GM23248 (cell line): ENCODE measurements around the gene SLC29A3. TPM values are rescaled to one million over a fixed set of nuclear protein-coding genes. Genes with fewer than 3 reads are reported as not detected.

Source experiments
- DNase-seq: peaks from one replicate; pipeline ENCODE4 v3.0.0-alpha.2; 2015
- H2AFZ ChIP-seq: fragments of 200-600 bp; sonication (generic); 2 replicates; pipeline ENCODE4 v1.6.1; 2016; ENCODE audit warnings: antibody characterized with exemption
- H3F3A ChIP-seq: fragments of 200-600 bp; sonication (generic); 2 replicates; pipeline ENCODE4 v1.6.1; 2016; ENCODE audit warnings: mild to moderate bottlenecking, antibody characterized with exemption, mixed run types; ENCODE audit not compliant: insufficient read depth
- H3K27ac ChIP-seq: fragments of 200-600 bp; sonication (generic); 2 replicates; pipeline ENCODE4 v1.5.1; 2016; ENCODE audit warnings: mild to moderate bottlenecking
- H3K27me3 ChIP-seq: fragments of 200-600 bp; sonication (generic); replicated peaks from 2 replicates; pipeline ENCODE4 v1.6.1; 2016; ENCODE audit warnings: mild to moderate bottlenecking; ENCODE audit not compliant: insufficient read depth
- H3K36me3 ChIP-seq: fragments of 200-600 bp; sonication (generic); 2 replicates; pipeline ENCODE4 v1.6.1; 2016; ENCODE audit warnings: low read depth, mild to moderate bottlenecking
- H3K4me1 ChIP-seq: fragments of 200-600 bp; sonication (generic); 2 replicates; pipeline ENCODE4 v1.6.1; 2016; ENCODE audit warnings: mild to moderate bottlenecking; ENCODE audit not compliant: insufficient read depth
- H3K4me2 ChIP-seq: fragments of 200-600 bp; sonication (generic); one replicate; pipeline ENCODE4 v1.6.1; 2016; ENCODE audit warnings: mild to moderate bottlenecking; ENCODE audit not compliant: unreplicated experiment
- H3K4me3 ChIP-seq: fragments of 200-600 bp; sonication (generic); 2 replicates; pipeline ENCODE4 v1.5.1; 2016; ENCODE audit warnings: mild to moderate bottlenecking
- H3K79me2 ChIP-seq: fragments of 200-600 bp; sonication (generic); 2 replicates; pipeline ENCODE4 v1.6.1; 2016; ENCODE audit warnings: mild to moderate bottlenecking; ENCODE audit not compliant: insufficient read depth
- H3K9ac ChIP-seq: fragments of 200-600 bp; sonication (generic); 2 replicates; pipeline ENCODE4 v1.6.1; 2016; ENCODE audit warnings: mild to moderate bottlenecking
- H3K9me2 ChIP-seq: fragments of 200-600 bp; sonication (generic); 2 replicates; pipeline ENCODE4 v1.6.1; 2016; ENCODE audit warnings: mixed run types, mild to moderate bottlenecking, moderate library complexity; ENCODE audit not compliant: insufficient read depth
- H3K9me3 ChIP-seq: fragments of 200-600 bp; sonication (generic); one replicate; pipeline ENCODE4 v1.6.1; 2017; ENCODE audit warnings: low read depth
- H4K20me1 ChIP-seq: fragments of 200-600 bp; sonication (generic); 2 replicates; pipeline ENCODE4 v1.6.0; 2016; ENCODE audit not compliant: insufficient read depth
- EZH2 ChIP-seq: fragments of 200-600 bp; sonication (generic); IDR thresholded peaks from 2 replicates; pipeline ENCODE4 v1.6.1; 2018; ENCODE audit warnings: antibody characterized with exemption, mild to moderate bottlenecking; ENCODE audit not compliant: insufficient read depth, poor library complexity, severe bottlenecking
- EZH2phosphoT487 ChIP-seq: fragments of 200-600 bp; sonication (generic); IDR thresholded peaks from 2 replicates; pipeline ENCODE4 v1.6.1; 2018; ENCODE audit warnings: antibody characterized with exemption, moderate library complexity, mild to moderate bottlenecking, low read depth; ENCODE audit not compliant: insufficient read depth
- WGBS, 2 experiments: methylation state at CpG; one replicate each; pipeline ENCODE4 v1.1.6; 2015 to 2017; ENCODE audit warnings: low lambda C conversion rate in 2 of 2, low coverage in 1 of 2; ENCODE audit errors: missing lambda C conversion rate in 2 of 2; 5-methylcytosine and 5-hydroxymethylcytosine counted together
- in situ Hi-C: fragments of 300-500 bp; cut with MboI; formaldehyde crosslinking; loops from 2 replicates; pipeline ENCODE4 v1.15.0; 2020
- polyA plus RNA-seq: library from polyadenylated mRNA; unstranded; fragments of >200 nt; fragmentation: Nextera tagmentation; extraction: Ambion mirVana; gene quantifications from 2 replicates; pipeline ENCODE4 v1.2.1, GENCODE V29; 2016
- total RNA-seq: library from RNA; depleted of rRNA; stranded (reverse); fragments of >200 nt; shearing (Covaris generic); gene quantifications from 2 replicates; pipeline ENCODE4 v1.2.3, GENCODE V29; 2014

SLC29A3 gene
- total and polyA plus RNA-seq, 2 experiments from 2014 or later, result 1.9 to 7.3 TPM

- 68 to 69% methylated on average over 3 of the region's 3 CpGs for whole genome bisulfite sequencing, 2 experiments
- TF ChIP-seq EZH2phosphoT487 (no peak), EZH2 (no peak)
These were observed 56.9 kb downstream of the SLC29A3 start for GRCh38 chr10:71375952-71376351.

DNA sequence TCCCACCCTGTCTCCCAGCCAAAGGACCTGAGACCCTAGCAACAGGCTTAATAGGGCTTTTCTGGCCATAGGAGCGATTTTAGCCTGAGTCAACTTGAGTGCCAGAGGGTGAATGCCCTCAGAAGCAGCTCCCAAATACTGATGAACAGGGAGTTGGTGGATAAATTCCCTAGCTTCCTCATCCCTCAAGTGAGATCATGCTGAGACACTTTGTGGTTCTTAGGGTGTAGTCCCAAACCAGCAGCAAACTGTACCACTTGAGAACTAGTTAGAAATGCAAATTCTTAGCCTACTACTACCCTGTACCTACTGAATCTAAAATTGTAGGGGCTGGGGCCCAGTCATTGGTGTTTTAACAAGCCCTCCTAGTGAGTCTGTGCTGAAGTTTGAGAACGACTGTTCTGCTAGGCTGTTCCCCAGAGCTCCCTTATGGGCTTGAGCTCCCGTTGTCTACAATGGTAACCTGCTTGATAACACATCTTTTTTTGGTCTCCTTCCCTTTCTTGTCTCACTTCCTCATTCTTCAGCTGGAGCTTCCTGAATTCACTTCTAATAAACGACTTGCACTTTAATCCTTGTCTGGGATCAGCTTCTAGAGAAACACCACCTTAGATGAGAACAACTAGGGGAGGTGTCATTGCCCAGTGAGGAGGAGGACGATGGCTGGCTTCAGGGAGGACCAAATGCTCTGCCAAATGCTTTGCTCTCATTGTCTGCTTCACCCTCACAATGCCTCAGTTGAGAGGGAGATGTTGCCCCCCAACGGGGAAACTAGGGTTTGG, 59.5 kb downstream of the SLC29A3 start:
- DNase-seq, result peak; percentile 60
- in situ Hi-C loops, result no loop called here
- Histone ChIP-seq H4K20me1 (no peaks in the 10 kb centered on the region), H3K4me1 (peaks cover 13% of the 10 kb centered on the region), H3K27me3 (no peaks in the 10 kb centered on the region), H3F3A (no peaks in the 10 kb centered on the region), H3K4me2 (no peak overlapping the region), H3K4me3 (no peak overlapping the region), H3K9me2 (no peaks in the 10 kb centered on the region), H3K27ac (peak overlapping the region; percentile 14; the same call in 1 of the 2 replicates), H3K79me2 (no peaks in the 10 kb centered on the region), H3K9me3 (no peaks in the 10 kb centered on the region), H3K9ac (no peak overlapping the region), H3K36me3 (no peaks in the 10 kb centered on the region), H2AFZ (peak overlapping the region; percentile 35; the same call in 1 of the 2 replicates)
- TF ChIP-seq EZH2phosphoT487, result no peak
- TF ChIP-seq EZH2, result no peak
- WGBS, 2 experiments, result 61 to 65% methylated on average over 6 of the region's 6 CpGs

More at GRCh38 chr10:71375952-71376351, 56.9 kb downstream of the SLC29A3 start:
- H3F3A ChIP-seq, result no peaks in the 10 kb centered on the region
- in situ Hi-C loops, result no loop called here
- no peak overlapping the region for H3K9ac ChIP-seq
- H3K9me2 ChIP-seq, result no peaks in the 10 kb centered on the region
- H3K4me1 ChIP-seq, result peaks cover 13% of the 10 kb centered on the region
- no peaks in the 10 kb centered on the region for H3K36me3 ChIP-seq
- H3K4me2 ChIP-seq, result no peak overlapping the region
- H4K20me1 ChIP-seq, result no peaks in the 10 kb centered on the region
- H3K9me3 ChIP-seq, result no peaks in the 10 kb centered on the region
- DNase-seq, result no peak
- H3K4me3 ChIP-seq, result no peak overlapping the region
- H3K27ac ChIP-seq, result no peak overlapping the region
- H2AFZ ChIP-seq, result 0 out of 2 replicates have a peak overlapping the region, but pooled peaks have one; percentile 90
- H3K79me2 ChIP-seq, result no peaks in the 10 kb centered on the region
- no peaks in the 10 kb centered on the region for H3K27me3 ChIP-seq

- Histone ChIP-seq H3K36me3 (no peaks in the 10 kb centered on the region), H3K9ac (no peak overlapping the region), H3K9me2 (no peaks in the 10 kb centered on the region), H2AFZ (no peak overlapping the region), H3K27me3 (no peaks in the 10 kb centered on the region), H3K4me3 (no peak overlapping the region), H3K4me1 (peaks cover 13% of the 10 kb centered on the region), H3K27ac (no peak overlapping the region), H3K79me2 (no peaks in the 10 kb centered on the region), H4K20me1 (no peaks in the 10 kb centered on the region), H3K4me2 (no peak overlapping the region), H3F3A (no peaks in the 10 kb centered on the region), H3K9me3 (no peaks in the 10 kb centered on the region)
- DNase-seq, result no peak
- TF ChIP-seq EZH2, result no peak
- no peak for TF ChIP-seq EZH2phosphoT487
- 62 to 67% methylated on average over 3 of the region's 3 CpGs for WGBS, 2 experiments
- in situ Hi-C loops, result no loop called here
These were observed 60.2 kb downstream of the SLC29A3 start for GRCh38 chr10:71379118-71379766.

- Histone ChIP-seq H3K4me2 (no peak overlapping the region), H2AFZ (no peak overlapping the region), H3K36me3 (no peaks in the 10 kb centered on the region), H3K4me1 (peaks cover 13% of the 10 kb centered on the region), H3K9ac (no peak overlapping the region), H3F3A (no peaks in the 10 kb centered on the region), H3K9me3 (no peaks in the 10 kb centered on the region), H3K4me3 (no peak overlapping the region), H3K27me3 (no peaks in the 10 kb centered on the region), H3K79me2 (no peaks in the 10 kb centered on the region), H3K27ac (no peak overlapping the region), H3K9me2 (no peaks in the 10 kb centered on the region), H4K20me1 (no peaks in the 10 kb centered on the region)
- DNase-seq, result no peak
- in situ Hi-C loops, result no loop called here
- whole genome bisulfite sequencing, 2 experiments, result 19 to 26% methylated on average over 1 of the region's 1 CpG
- TF ChIP-seq EZH2 (no peak), EZH2phosphoT487 (no peak)
These were observed 61.8 kb downstream of the SLC29A3 start for GRCh38 chr10:71380841-71381240.
